HG02970 (cell line): ENCODE data around the gene BCKDHA.
"Not testable (repeated sequence)": the region's sequence is repeated elsewhere in the genome, so short reads cannot be mapped to it uniquely, and the experiment has no call there.

Experiments used
- ATAC-seq: cut with Tn5 transposase; IDR thresholded peaks from one replicate; pipeline ENCODE4 v1.9.1; 2021; ENCODE audit warnings: mild to moderate bottlenecking, moderate library complexity, moderate number of reproducible peaks; ENCODE audit not compliant: unreplicated experiment, low FRiP score

BCKDHA gene

GRCh38 chr19:41441321-41441945, 43.8 kb downstream of the BCKDHA start:
- ATAC-seq = no peak

GRCh38 chr19:41442473-41443355, 45.1 kb downstream of the BCKDHA start, which contains the start of gene ERICH4:
Gene ERICH4, plus strand, starts transcription at chr19:41443156. Its CDS starts 14 bp downstream, at chr19:41443170.
- ATAC-seq = no peak

GRCh38 chr19:41443813-41444455, 46.3 kb downstream of the BCKDHA start:
- no peak for ATAC-seq

GRCh38 chr19:41445575-41445974, 48.0 kb downstream of the BCKDHA start:
- no peak for ATAC-seq

DNA sequence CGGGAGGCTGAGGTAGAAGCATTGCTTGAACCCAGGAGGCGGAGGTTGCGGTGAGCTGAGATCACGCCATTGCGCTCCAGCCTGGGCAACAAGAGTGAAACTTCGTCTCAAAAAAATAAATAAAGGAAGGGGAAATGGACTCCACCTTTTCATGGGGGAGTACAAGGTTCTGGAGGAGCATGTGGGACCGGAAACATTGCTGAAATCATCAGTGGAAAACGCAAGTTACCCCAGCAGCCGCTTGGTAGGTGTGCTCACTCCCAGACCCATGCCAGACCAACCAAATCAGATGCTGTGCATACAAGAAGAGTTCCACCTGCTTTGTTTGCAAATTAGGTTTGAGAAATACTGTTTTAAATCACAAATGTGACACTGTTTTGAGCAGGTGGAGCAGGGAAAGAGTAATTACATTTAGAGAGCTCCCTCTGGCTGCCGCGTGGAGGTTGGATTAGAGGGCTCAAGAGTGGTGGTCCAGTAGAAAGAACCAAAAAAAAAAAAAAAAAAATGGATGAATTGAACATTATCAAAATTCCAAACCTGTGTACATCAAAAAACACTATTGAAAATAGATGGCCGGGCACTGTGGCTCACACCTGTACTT, 50.2 kb downstream of the BCKDHA start:
- ATAC-seq = no peak

- no peak for ATAC-seq
Measured at GRCh38 chr19:41449079-41449864, 51.7 kb downstream of the BCKDHA start.

DNA sequence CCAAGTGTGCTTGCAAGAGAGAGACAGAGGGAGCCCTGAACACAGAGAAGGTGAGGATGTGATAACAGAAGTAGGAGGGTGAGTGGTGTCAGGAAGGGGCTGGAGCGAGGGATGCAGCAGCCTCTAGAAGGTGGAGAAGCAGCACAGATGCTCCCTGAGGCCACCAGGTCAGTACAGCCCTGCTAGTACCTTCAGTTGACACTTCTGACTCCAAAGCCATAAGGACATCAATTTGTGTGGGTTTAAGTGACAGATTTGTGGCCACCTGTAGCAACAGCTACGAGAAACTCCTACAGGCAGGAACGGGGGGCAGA, 52.2 kb downstream of the BCKDHA start:
- ATAC-seq = no peak

- ATAC-seq = no peak
Measured at GRCh38 chr19:41452584-41453275, 55.1 kb downstream of the BCKDHA start.

DNA sequence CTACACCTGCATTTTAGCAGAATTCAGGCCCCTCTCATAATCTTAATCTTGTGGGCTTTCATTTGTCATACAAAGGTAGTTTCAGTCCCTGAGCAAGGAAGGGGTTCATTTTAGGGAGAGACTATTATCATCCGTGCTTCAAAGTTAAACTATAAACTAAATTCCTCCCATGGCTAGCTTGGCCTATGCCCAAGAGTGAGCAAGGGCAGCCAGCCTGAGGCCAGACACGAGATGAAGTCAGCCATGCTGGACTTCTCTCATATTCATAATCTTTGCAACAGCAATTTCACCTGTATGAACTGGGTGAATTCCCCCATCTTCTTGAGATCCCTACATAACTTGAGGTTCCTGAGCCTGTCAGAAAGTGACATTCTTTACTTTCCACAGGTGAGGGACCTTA, 58.3 kb downstream of the BCKDHA start:
- ATAC-seq = no peak

DNA sequence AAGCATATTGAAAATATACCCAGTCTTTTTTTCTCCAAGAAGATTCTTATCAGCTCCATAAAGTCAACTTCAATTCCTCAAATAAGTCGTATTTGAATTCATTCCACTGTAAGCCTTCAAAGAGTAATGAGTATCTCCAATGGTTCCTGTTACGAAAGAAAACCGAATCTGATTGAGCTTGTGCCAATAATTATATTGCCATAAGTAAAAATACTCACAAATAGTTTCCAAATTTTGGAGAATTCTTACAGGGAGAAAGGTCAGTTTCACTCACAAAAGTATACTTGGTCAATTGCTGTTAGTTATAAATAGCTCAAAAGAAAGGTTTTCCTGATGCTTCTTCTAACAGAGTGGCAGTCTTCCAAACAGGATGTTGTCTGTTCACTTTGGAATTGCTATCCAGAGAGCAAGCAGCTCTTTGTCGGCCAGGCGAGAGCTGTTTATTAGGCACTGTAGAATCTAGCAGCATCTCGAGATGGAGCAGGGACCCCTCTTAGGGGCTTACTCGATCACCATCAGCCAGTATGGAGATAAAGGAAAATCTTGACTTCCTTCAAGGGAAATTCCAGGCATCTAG, 58.8 kb downstream of the BCKDHA start:
- no peak for ATAC-seq

GRCh38 chr19:41457241-41457640, 59.6 kb downstream of the BCKDHA start:
- ATAC-seq = peak; percentile 71

GRCh38 chr19:41462497-41462896, 64.9 kb downstream of the BCKDHA start:
- no peak for ATAC-seq

DNA sequence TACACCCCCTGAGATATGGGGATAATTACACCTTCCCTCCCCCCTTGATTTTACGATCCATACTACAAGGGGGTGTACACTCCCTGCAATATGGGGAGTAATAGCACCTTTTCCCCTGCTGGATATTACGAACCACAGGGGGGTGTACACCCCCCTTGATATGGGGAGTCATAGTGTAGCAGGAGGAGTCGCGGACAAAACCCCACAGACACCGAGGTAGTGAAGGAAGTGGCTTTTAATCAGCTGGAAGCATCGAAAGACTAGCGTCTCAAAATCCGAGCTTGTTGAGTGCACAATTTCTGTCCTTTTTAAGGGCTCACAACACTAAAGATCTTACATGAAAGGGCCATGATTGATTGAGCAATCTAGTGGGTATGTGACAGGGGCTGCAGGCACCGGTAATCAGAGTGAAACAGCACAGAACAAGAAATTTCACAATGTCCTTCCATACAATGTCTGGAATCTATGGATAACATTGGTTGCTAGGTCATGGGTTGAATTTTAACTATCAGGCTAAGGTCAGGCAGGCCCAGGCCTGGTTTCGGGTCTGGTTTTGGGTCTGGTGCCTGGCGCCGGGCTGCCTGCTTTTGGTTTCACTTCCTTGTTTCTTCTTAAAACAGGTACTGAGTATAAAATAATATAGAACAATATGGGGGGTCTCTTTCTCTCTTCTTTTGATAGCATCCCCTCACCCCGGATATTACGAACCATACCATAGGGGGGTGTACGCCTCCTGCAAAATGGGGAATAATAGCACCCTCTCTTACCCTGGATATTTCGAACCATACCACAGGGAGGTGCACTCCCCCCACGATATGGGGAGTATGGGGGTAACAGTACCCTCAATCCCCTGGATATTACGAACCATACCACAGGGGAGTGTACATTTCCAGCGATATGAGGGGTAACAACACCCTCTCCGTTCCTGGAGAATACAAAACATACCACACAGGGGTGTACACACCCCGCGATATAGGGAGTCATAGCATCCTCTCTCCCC, 65.9 kb downstream of the BCKDHA start:
- not testable (repeated sequence) for ATAC-seq
